OCI-LY1 (cell line): ENCODE results near the gene NACC1.

ENCODE experiments used
- H2AFZ ChIP-seq: fragments of 200-600 bp; sonication (generic), shearing (Covaris generic); 2 replicates; pipeline ENCODE4 v1.6.0; 2014; ENCODE audit warnings: antibody characterized with exemption, mild to moderate bottlenecking, low read length
- H3F3A ChIP-seq: fragments of 200-600 bp; sonication (generic), shearing (Covaris generic); 2 replicates; pipeline ENCODE4 v1.6.0; 2014; ENCODE audit warnings: mild to moderate bottlenecking, antibody characterized with exemption, low read length, moderate library complexity; ENCODE audit not compliant: insufficient read depth
- H3K27ac ChIP-seq: fragments of 200-600 bp; sonication (generic); 2 replicates; pipeline ENCODE4 v1.5.1; 2014; ENCODE audit warnings: low read length, mixed run types, mild to moderate bottlenecking, low read depth; ENCODE audit not compliant: poor library complexity, severe bottlenecking
- H3K27me3 ChIP-seq: fragments of 200-600 bp; sonication (generic); 2 replicates; pipeline ENCODE4 v1.6.0; 2014; ENCODE audit warnings: antibody characterized with exemption, mild to moderate bottlenecking, low read length, moderate library complexity; ENCODE audit not compliant: insufficient read depth
- H3K36me3 ChIP-seq: fragments of 200-600 bp; sonication (generic); 2 replicates; pipeline ENCODE4 v1.6.1; 2014; ENCODE audit warnings: mild to moderate bottlenecking, antibody characterized with exemption, low read length, moderate library complexity, mixed read lengths; ENCODE audit not compliant: insufficient read depth
- H3K4me1 ChIP-seq: fragments of 200-600 bp; sonication (generic); 2 replicates; pipeline ENCODE4 v1.5.1; 2014; ENCODE audit warnings: mild to moderate bottlenecking, low read length, moderate library complexity; ENCODE audit not compliant: insufficient read depth, severe bottlenecking
- H3K4me2 ChIP-seq: fragments of 200-600 bp; sonication (generic), shearing (Covaris generic); 2 replicates; pipeline ENCODE4 v1.6.1; 2014; ENCODE audit warnings: low read length
- H3K4me3 ChIP-seq: fragments of 200-600 bp; sonication (generic); 2 replicates; pipeline ENCODE4 v1.5.1; 2014; ENCODE audit warnings: low read length, low read depth, mild to moderate bottlenecking, mixed read lengths; ENCODE audit not compliant: poor library complexity, severe bottlenecking
- H3K79me2 ChIP-seq: fragments of 200-600 bp; shearing (Covaris generic); 2 replicates; pipeline ENCODE4 v1.6.1; 2016; ENCODE audit warnings: mixed run types, low read length, mixed read lengths; ENCODE audit not compliant: insufficient read depth
- H3K9ac ChIP-seq: fragments of 200-600 bp; sonication (generic), shearing (Covaris generic); 2 replicates; pipeline ENCODE4 v1.6.1; 2014; ENCODE audit warnings: mild to moderate bottlenecking, low read length, mixed read lengths
- H3K9me2 ChIP-seq: fragments of 200-600 bp; sonication (generic), shearing (Covaris generic); 2 replicates; pipeline ENCODE4 v1.6.1; 2014; ENCODE audit warnings: low read depth, mild to moderate bottlenecking, low read length, mixed read lengths
- H3K9me3 ChIP-seq: fragments of 200-600 bp; shearing (Covaris generic); 2 replicates; pipeline ENCODE4 v1.6.1; 2014; ENCODE audit warnings: low read length, mixed read lengths
- H4K20me1 ChIP-seq: fragments of 200-600 bp; sonication (generic), shearing (Covaris generic); 2 replicates; pipeline ENCODE4 v1.6.0; 2016; ENCODE audit warnings: mild to moderate bottlenecking, low read length; ENCODE audit not compliant: insufficient read depth
- CTCF ChIP-seq: fragments of 200-600 bp; sonication (generic), shearing (Covaris generic); IDR thresholded peaks from 2 replicates; pipeline ENCODE4 v1.5.1; 2017; ENCODE audit warnings: mild to moderate bottlenecking, antibody characterized with exemption, low read length, moderate library complexity, mixed read lengths
- EZH2 ChIP-seq: fragments of 200-600 bp; sonication (generic), shearing (Covaris generic); IDR thresholded peaks from 2 replicates; pipeline ENCODE4 v1.8.0; 2017; ENCODE audit warnings: borderline replicate concordance, mixed run types, mild to moderate bottlenecking, antibody characterized with exemption, low read length, moderate library complexity, mixed read lengths

NACC1 gene

GRCh38 chr19:13122275-13122878, 4.3 kb downstream of the NACC1 start:
- Histone ChIP-seq H3K27ac (no peak overlapping the region), H3K9ac (no peak overlapping the region), H3K9me3 (no peaks in the 10 kb centered on the region), H3K27me3 (no peaks in the 10 kb centered on the region), H3K36me3 (peaks cover 33% of the 10 kb centered on the region; the same call in 1 of the 2 replicates), H3K4me2 (no peak overlapping the region), H3K4me3 (no peak overlapping the region), H3K9me2 (no peaks in the 10 kb centered on the region), H3F3A (no peaks in the 10 kb centered on the region), H4K20me1 (no peaks in the 10 kb centered on the region), H3K4me1 (peaks cover 36% of the 10 kb centered on the region), H3K79me2 (peaks cover 50% of the 10 kb centered on the region), H2AFZ (no peak overlapping the region)
- no peak for TF ChIP-seq CTCF
- no peak for TF ChIP-seq EZH2

- no peak for TF ChIP-seq EZH2
- no peak for TF ChIP-seq CTCF
- H3K4me2 ChIP-seq = no peak overlapping the region
- no peaks in the 10 kb centered on the region for H3K9me3 ChIP-seq
- H3K27ac ChIP-seq = no peak overlapping the region
- no peaks in the 10 kb centered on the region for H3F3A ChIP-seq
- no peaks in the 10 kb centered on the region for H3K9me2 ChIP-seq
- peaks cover 38% of the 10 kb centered on the region; the same call in 1 of the 2 replicates for H3K36me3 ChIP-seq
- H3K4me3 ChIP-seq = no peak overlapping the region
- H3K4me1 ChIP-seq = peaks cover 31% of the 10 kb centered on the region
- H4K20me1 ChIP-seq = no peaks in the 10 kb centered on the region
- H3K9ac ChIP-seq = no peak overlapping the region
- H2AFZ ChIP-seq = no peak overlapping the region
- peaks cover 54% of the 10 kb centered on the region for H3K79me2 ChIP-seq
- H3K27me3 ChIP-seq = no peaks in the 10 kb centered on the region
Measured at GRCh38 chr19:13122980-13123957, 5.2 kb downstream of the NACC1 start.

- Histone ChIP-seq H3K4me1 (no peaks in the 10 kb centered on the region), H3K9ac (no peak overlapping the region), H3K27me3 (no peaks in the 10 kb centered on the region), H3K79me2 (peaks cover 23% of the 10 kb centered on the region), H2AFZ (no peak overlapping the region), H3F3A (no peaks in the 10 kb centered on the region), H3K27ac (no peak overlapping the region), H3K4me2 (no peak overlapping the region), H3K9me3 (no peaks in the 10 kb centered on the region), H4K20me1 (no peaks in the 10 kb centered on the region), H3K4me3 (no peak overlapping the region), H3K36me3 (peaks cover 21% of the 10 kb centered on the region; the same call in 1 of the 2 replicates), H3K9me2 (no peaks in the 10 kb centered on the region)
- TF ChIP-seq EZH2 = no peak
- no peak for TF ChIP-seq CTCF
Measured at GRCh38 chr19:13127051-13127450, 9.0 kb downstream of the NACC1 start.
